K562 (cell line): Measurements from ENCODE around the gene GAD1. TPM values are rescaled to one million over a fixed set of nuclear protein-coding genes. Genes with fewer than 3 reads are reported as not detected.

ENCODE experiments used
- BCLAF1 ChIP-seq, 2 experiments: fragments of 450-650 bp in 1 of 2; IDR thresholded peaks; 2 replicates each; pipeline ENCODE4 v1.6.1; 2011 to 2017; ENCODE audit warnings: low read depth in 2 of 2, antibody characterized with exemption in 1 of 2, borderline replicate concordance in 1 of 2, low read length in 1 of 2, mild to moderate bottlenecking in 1 of 2, mixed read lengths in 1 of 2; ENCODE audit not compliant: control insufficient read depth in 1 of 2
- GTF2A2 ChIP-seq: IDR thresholded peaks from 2 replicates; pipeline ENCODE4 v1.6.1; 2016; ENCODE audit warnings: mild to moderate bottlenecking, missing genetic modification characterization, missing compliant biosample characterization
- MECOM ChIP-seq: fragments of 250-450 bp; sonication (Bioruptor Pico); IDR thresholded peaks from 2 replicates; pipeline ENCODE4 v1.8.0; 2022; ENCODE audit warnings: inconsistent platforms
- PML ChIP-seq: IDR thresholded peaks from 2 replicates; pipeline ENCODE4 v1.6.1; 2012; ENCODE audit warnings: low read length, inconsistent platforms
- SLC30A9 ChIP-seq: fragments of 250-450 bp; sonication (Bioruptor Pico); IDR thresholded peaks from 2 replicates; pipeline ENCODE4 v1.8.0; 2022; ENCODE audit warnings: mild to moderate bottlenecking, moderate library complexity
- SMARCA4 ChIP-seq: fragments of 450-650 bp; IDR thresholded peaks from 2 replicates; pipeline ENCODE4 v1.6.1; 2016
- SP2 ChIP-seq: IDR thresholded peaks from 2 replicates; pipeline ENCODE4 v1.6.1; 2011; ENCODE audit warnings: mild to moderate bottlenecking, low read depth, low read length, moderate library complexity; ENCODE audit not compliant: poor library complexity, severe bottlenecking; ENCODE audit errors: extremely low read depth
- TAF1 ChIP-seq: IDR thresholded peaks from 2 replicates; pipeline ENCODE4 v1.6.1; 2011; ENCODE audit warnings: mild to moderate bottlenecking, low read length, moderate library complexity; ENCODE audit not compliant: insufficient read depth, control insufficient read depth, severe bottlenecking; ENCODE audit errors: extremely low read depth
- THRB ChIP-seq: fragments of 450-650 bp; formaldehyde crosslinking; conservative IDR thresholded peaks from 2 replicates; pipeline ENCODE4 v1.4.0; 2022; ENCODE audit warnings: mild to moderate bottlenecking, missing genetic modification characterization
- U2AF1 ChIP-seq: fragments of 200-400 bp; formaldehyde crosslinking; optimal IDR thresholded peaks from 2 replicates; pipeline ENCODE3; 2017; ENCODE audit warnings: mild to moderate bottlenecking, low read depth, low read length, moderate library complexity
- ZEB2 ChIP-seq: fragments of 450-650 bp; IDR thresholded peaks from 2 replicates; pipeline ENCODE4 v1.6.1; 2016
- ZNF121 ChIP-seq: sonication (generic); formaldehyde crosslinking; conservative IDR thresholded peaks from 2 replicates; pipeline ENCODE4 v1.8.0; 2022; ENCODE audit warnings: missing genetic modification reagents
- ZNF146 ChIP-seq: IDR thresholded peaks from one replicate; pipeline ENCODE4 v1.6.1; 2018; ENCODE audit warnings: missing compliant biosample characterization; ENCODE audit not compliant: unreplicated experiment
- polyA plus RNA-seq, 8 experiments: library from polyadenylated mRNA; depleted of rRNA in 4 of 8; stranded (reverse) in 5 of 8; unstranded in 3 of 8; fragments of >200 nt; fragmentation: Nextera tagmentation in 2 of 8; fragmentation: Illumina TruSeq in 1 of 8; extraction: Ambion mirVana in 2 of 8; extraction: Trizol in 1 of 8; gene quantifications; 2 replicates each; pipeline versions ENCODE4 v1.2.1 to v1.2.3, GENCODE V29; 2011 to 2014; ENCODE audit warnings: inconsistent platforms in 1 of 8, missing spikeins in 1 of 8
- total RNA-seq, 7 experiments: library from RNA; depleted of rRNA in 6 of 7; stranded (reverse); fragments of >200 nt in 6 of 7; fragmentation: Illumina TruSeq in 2 of 7; extraction: Trizol in 2 of 7; gene quantifications; 2 replicates each; pipeline versions ENCODE4 v1.2.1 to v1.2.3, GENCODE V29; 2011 to 2021; ENCODE audit warnings: low replicate concordance in 1 of 7
- TF ChIP-seq, protein P1 (sequence below): sonication (generic); formaldehyde crosslinking; IDR thresholded peaks from 2 replicates; pipeline ENCODE4 v1.8.0; 2022; ENCODE audit warnings: mild to moderate bottlenecking, missing genetic modification reagents
- TF ChIP-seq, protein P2 (sequence below): fragments of 450-650 bp; IDR thresholded peaks from 2 replicates; pipeline ENCODE4 v1.6.1; 2017; ENCODE audit warnings: mild to moderate bottlenecking, moderate library complexity

Gene GAD1
- total and polyA plus RNA-seq, 9 of the 15 experiments (the other 6 are each of a cell fraction or from before 2014, with no cell fraction given) = 2.7 to 29.1 (median 15.7) TPM

GRCh38 chr2:170770606-170771420 is 45.9 kb upstream of the GAD1 start (continued):
- TF ChIP-seq SP2 = no peak
- no peak for TF ChIP-seq MECOM (CRISPR knock-in tag)
- peak; percentile 70 for TF ChIP-seq TAF1
- TF ChIP-seq GTF2A2 (tag) = no peak
- TF ChIP-seq, protein P1, sequence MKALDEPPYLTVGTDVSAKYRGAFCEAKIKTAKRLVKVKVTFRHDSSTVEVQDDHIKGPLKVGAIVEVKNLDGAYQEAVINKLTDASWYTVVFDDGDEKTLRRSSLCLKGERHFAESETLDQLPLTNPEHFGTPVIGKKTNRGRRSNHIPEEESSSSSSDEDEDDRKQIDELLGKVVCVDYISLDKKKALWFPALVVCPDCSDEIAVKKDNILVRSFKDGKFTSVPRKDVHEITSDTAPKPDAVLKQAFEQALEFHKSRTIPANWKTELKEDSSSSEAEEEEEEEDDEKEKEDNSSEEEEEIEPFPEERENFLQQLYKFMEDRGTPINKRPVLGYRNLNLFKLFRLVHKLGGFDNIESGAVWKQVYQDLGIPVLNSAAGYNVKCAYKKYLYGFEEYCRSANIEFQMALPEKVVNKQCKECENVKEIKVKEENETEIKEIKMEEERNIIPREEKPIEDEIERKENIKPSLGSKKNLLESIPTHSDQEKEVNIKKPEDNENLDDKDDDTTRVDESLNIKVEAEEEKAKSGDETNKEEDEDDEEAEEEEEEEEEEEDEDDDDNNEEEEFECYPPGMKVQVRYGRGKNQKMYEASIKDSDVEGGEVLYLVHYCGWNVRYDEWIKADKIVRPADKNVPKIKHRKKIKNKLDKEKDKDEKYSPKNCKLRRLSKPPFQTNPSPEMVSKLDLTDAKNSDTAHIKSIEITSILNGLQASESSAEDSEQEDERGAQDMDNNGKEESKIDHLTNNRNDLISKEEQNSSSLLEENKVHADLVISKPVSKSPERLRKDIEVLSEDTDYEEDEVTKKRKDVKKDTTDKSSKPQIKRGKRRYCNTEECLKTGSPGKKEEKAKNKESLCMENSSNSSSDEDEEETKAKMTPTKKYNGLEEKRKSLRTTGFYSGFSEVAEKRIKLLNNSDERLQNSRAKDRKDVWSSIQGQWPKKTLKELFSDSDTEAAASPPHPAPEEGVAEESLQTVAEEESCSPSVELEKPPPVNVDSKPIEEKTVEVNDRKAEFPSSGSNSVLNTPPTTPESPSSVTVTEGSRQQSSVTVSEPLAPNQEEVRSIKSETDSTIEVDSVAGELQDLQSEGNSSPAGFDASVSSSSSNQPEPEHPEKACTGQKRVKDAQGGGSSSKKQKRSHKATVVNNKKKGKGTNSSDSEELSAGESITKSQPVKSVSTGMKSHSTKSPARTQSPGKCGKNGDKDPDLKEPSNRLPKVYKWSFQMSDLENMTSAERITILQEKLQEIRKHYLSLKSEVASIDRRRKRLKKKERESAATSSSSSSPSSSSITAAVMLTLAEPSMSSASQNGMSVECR (CRISPR knock-in tag) = peak; percentile 58
- no peak for TF ChIP-seq U2AF1
- no peak for TF ChIP-seq ZNF121 (CRISPR knock-in tag)
- TF ChIP-seq ZEB2 = peak; percentile 51
- TF ChIP-seq SMARCA4 = no peak; the same call in 1 of the 2 replicates
- TF ChIP-seq, protein P2, sequence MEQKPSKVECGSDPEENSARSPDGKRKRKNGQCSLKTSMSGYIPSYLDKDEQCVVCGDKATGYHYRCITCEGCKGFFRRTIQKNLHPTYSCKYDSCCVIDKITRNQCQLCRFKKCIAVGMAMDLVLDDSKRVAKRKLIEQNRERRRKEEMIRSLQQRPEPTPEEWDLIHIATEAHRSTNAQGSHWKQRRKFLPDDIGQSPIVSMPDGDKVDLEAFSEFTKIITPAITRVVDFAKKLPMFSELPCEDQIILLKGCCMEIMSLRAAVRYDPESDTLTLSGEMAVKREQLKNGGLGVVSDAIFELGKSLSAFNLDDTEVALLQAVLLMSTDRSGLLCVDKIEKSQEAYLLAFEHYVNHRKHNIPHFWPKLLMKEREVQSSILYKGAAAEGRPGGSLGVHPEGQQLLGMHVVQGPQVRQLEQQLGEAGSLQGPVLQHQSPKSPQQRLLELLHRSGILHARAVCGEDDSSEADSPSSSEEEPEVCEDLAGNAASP = no peak
- TF ChIP-seq BCLAF1 (IDR thresholded peaks at IDR 0.05; ENCODE audit: borderline replicate concordance in 1 of 2, control insufficient read depth in 1 of 2, low read depth in 2 of 2, low read length in 1 of 2) = no peak
- TF ChIP-seq THRB (CRISPR knock-in tag) = no peak
- TF ChIP-seq SLC30A9 (CRISPR knock-in tag) = no peak
- TF ChIP-seq PML = peak; percentile 52; the same call in 1 of the 2 replicates
- TF ChIP-seq ZNF146 (CRISPR knock-in tag) = peak; percentile 6
